LNCAP (cell line): ENCODE data around the gene SLC35F2.

ENCODE experiments used
- TF ChIP-seq, protein P1 (sequence below): fragments of 450-650 bp; IDR thresholded peaks from 2 replicates; pipeline ENCODE4 v1.5.1; 2017; ENCODE audit warnings: mild to moderate bottlenecking

Gene SLC35F2

DNA sequence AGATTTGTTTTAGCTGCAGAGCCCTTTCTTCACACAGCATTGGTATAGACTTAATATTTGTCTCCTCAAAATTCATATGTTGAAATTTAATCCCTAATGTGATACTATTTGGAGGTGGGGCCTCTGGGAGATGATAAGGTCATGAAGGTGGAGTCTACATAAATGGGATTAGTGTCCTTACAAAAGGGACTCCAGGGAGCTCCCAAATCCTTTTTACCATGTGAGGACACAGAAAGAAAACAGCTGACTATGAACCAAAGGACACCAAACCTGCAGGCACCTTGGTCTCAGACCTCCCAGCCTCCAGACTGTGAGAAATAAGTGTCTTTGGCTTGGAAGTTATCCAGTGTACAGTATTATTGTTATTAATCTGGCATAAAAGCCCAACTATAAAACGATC is 10.2 kb downstream of the SLC35F2 start:
- TF ChIP-seq, protein P1, sequence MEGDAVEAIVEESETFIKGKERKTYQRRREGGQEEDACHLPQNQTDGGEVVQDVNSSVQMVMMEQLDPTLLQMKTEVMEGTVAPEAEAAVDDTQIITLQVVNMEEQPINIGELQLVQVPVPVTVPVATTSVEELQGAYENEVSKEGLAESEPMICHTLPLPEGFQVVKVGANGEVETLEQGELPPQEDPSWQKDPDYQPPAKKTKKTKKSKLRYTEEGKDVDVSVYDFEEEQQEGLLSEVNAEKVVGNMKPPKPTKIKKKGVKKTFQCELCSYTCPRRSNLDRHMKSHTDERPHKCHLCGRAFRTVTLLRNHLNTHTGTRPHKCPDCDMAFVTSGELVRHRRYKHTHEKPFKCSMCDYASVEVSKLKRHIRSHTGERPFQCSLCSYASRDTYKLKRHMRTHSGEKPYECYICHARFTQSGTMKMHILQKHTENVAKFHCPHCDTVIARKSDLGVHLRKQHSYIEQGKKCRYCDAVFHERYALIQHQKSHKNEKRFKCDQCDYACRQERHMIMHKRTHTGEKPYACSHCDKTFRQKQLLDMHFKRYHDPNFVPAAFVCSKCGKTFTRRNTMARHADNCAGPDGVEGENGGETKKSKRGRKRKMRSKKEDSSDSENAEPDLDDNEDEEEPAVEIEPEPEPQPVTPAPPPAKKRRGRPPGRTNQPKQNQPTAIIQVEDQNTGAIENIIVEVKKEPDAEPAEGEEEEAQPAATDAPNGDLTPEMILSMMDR: no peak

DNA sequence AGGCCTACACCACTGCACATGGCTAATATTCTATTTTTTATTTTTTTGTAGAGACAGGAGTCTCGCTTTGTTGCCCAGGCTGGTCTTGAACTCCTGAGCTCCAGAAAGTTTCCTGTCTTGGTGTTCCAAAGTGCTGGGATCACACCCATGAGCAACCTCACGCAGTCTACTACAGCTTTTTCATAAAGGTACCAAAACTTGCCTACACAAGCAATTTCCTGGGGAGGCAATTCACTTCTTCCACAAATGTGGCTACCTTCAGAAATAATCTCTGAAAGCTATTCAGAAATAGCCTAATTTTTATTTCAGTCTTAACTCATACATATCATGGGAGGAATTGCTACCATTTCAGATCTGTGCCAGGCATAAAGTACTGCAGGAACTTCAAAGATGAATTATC is 11.4 kb downstream of the SLC35F2 start:
- TF ChIP-seq, protein P1: no peak

DNA sequence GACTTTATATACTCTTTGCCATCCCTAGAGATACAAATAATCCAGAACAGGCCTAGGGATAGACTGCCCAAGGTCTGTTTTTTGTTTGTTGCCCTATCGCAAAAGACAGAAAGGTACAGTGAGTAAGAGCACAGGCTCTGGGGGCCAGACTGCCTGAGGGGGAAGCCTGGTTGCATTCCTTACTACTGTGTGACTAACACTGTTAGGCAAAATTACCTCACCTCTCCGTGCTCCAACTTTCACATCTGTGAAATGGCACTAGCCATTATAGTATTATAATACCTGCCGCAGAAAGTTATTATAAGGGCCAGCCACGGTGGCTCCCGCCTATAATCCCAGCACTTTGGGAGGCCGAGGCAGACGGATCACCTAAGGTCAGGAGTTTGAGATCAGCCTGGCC is 14.5 kb downstream of the SLC35F2 start:
- TF ChIP-seq, protein P1: no peak

DNA sequence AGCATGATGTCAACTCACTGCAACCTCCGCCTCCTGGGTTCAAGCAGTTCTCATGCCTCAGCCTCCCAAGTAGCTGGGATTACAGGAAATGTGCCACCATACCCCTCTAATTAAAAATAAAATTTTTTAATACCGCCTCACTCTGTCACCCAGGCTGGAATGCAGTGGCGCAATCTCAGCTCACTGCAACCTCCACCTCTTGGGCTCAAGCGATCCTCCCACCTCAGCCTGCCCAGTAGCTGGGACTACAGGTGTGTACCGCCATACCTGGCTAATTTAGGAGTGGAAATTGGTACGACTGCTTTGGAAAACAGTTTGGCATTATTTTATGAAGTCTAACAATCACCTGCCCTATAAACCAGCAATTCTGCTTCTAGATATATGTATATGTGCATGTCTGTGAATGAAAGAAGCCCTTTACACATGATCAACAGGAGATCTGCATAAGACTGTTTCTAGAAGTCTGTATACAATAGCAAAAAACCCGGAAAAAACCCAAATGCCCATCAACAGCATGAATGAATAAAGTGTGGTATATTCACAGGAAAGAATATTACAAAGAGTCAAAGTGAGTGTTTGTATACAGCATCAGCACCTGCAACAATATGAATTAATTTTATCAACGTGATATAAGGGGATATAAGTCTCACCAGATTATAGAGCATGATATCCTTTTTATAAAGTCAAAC is 16.0 kb downstream of the SLC35F2 start:
- TF ChIP-seq, protein P1: no peak

DNA sequence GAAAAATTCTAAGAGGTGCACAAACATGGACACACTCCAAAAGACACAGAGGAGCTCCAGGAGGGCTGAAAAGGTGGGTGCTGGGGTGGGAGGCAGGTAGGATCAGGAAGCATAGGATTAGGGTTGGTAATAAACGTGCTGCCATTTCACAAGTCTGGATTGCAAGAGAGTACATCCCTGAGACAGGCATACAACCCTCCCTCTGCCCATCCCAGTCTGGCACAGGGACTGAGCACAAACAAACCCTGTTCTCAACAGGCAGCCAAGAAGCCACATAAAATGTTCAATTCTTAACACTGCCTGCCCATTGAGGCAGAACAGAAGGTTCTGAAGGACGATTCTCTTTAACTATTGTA is 18.5 kb downstream of the SLC35F2 start:
- TF ChIP-seq, protein P1: no peak

DNA sequence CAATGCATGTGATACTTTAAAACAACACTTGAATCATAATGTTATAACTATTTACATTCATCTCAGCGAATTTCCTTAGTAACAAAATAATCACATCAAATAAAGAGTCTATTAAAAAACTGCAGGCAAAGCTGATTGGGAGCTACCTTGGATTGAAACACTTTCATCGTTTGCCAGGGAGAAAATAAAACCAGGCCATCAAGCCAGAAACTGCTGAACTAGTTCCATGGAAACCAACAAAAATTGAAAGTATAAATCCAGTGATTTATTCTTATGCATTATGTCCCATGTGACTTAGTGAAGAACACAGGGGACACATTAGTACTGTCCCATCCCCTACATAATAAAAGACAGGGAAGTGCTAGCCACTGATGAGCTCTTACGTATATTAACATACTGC is 21.7 kb downstream of the SLC35F2 start:
- TF ChIP-seq, protein P1: no peak

DNA sequence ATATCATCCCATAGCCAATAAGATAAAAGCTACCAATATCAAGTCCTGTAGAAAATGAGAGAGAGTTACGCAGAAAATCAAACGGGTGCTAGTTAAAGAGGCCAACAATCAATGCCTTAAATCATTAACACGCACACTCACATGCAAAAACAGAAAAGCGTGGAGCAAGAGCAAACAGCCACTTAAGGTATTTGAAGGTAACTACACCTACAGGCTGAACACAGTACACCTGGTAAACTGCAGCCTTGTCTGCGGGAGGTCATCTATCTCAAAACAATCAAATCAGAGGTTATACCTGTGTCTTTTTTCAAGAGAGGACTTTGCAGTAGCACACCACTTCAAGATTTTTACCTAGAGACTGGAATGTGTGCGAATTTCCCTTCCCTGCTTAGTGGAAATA is 23.6 kb downstream of the SLC35F2 start:
- TF ChIP-seq, protein P1: no peak
